GM12892 (cell line): ENCODE measurements around the gene ROR1.

Experiments
- POLR2A ChIP-seq: IDR thresholded peaks from 2 replicates; pipeline ENCODE4 v1.6.1; 2011; ENCODE audit warnings: low read depth, low read length, control low read depth
- POLR2AphosphoS5 ChIP-seq: IDR thresholded peaks from 2 replicates; pipeline ENCODE4 v1.6.1; 2011; ENCODE audit warnings: low read depth, low read length, control low read depth
- TAF1 ChIP-seq: IDR thresholded peaks from 2 replicates; pipeline ENCODE4 v1.6.1; 2011; ENCODE audit warnings: low read depth, mild to moderate bottlenecking, control low read depth, low read length, borderline replicate concordance

DNA sequence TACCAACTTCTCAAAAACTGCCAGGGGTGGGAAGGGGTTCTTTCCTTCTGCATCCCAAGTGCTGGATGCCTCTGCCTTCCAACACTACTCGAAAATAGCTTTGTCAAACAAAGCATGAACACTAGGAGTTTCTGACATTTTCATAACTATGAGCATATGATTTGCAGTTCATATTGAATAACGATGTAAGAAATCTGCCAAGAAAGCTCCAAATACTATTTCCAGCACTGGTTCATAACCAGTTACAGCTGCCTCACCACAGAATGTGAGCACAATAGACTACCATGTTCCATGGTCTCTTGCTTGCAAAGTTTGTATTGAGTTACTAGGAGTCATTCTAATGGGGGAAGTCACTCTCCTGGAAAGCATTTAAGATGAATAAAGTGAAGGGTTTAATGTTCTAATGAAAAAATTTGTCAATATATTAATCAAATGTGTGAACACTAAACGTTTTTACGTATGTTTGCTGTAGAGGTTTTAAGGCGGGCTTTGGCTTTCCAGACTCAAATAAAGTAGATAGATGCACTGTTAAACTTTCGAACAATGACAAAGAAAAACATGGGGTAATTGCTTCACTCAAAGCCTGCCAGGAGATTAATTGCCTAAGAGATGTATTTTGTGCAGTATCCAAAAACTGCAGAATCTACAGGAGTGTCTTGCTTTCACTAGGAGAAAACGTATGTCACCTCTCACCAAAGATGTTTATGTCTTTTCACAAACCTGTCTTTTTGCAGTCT is 351.1 kb downstream of the ROR1 start:
- TF ChIP-seq POLR2A (no peak), POLR2AphosphoS5 (no peak), TAF1 (no peak)
